GM21576 (cell line): ENCODE measurements around the gene TMEFF2.

Source experiments
- ATAC-seq: cut with Tn5 transposase; IDR thresholded peaks from one replicate; pipeline ENCODE4 v1.9.1; 2021; ENCODE audit warnings: mild to moderate bottlenecking, moderate library complexity; ENCODE audit not compliant: unreplicated experiment

The TMEFF2 gene

GRCh38 chr2:192194866-192195547 is at the start of gene TMEFF2:
TMEFF2 (minus strand) TSS chr2:192194933; CDS start chr2:192194524, 409 bp downstream.
- ATAC-seq = peak; percentile 38

- ATAC-seq = no peak
Measured at GRCh38 chr2:192243488-192243887, 48.8 kb upstream of the TMEFF2 start.

GRCh38 chr2:192236136-192236535 is 41.4 kb upstream of the TMEFF2 start:
- ATAC-seq = no peak

- no peak for ATAC-seq
Measured at GRCh38 chr2:192230889-192231453, 36.2 kb upstream of the TMEFF2 start.

GRCh38 chr2:192228685-192229084 is 34.0 kb upstream of the TMEFF2 start:
- no peak for ATAC-seq

GRCh38 chr2:192218970-192219369 is 24.2 kb upstream of the TMEFF2 start:
- no peak for ATAC-seq

GRCh38 chr2:192218377-192218776 is 23.6 kb upstream of the TMEFF2 start:
- no peak for ATAC-seq

GRCh38 chr2:192216336-192216735 is 21.6 kb upstream of the TMEFF2 start:
- ATAC-seq = no peak

- no peak for ATAC-seq
Measured at GRCh38 chr2:192215096-192215877, 20.6 kb upstream of the TMEFF2 start.

- no peak for ATAC-seq
Measured at GRCh38 chr2:192208848-192209247, 14.1 kb upstream of the TMEFF2 start.

GRCh38 chr2:192206399-192206798 is 11.7 kb upstream of the TMEFF2 start:
- no peak for ATAC-seq

- ATAC-seq = no peak
Measured at GRCh38 chr2:192203876-192204275, 9.1 kb upstream of the TMEFF2 start.

GRCh38 chr2:192202373-192202772 is 7.6 kb upstream of the TMEFF2 start:
- no peak for ATAC-seq

- ATAC-seq = no peak
Measured at GRCh38 chr2:192201116-192201515, 6.4 kb upstream of the TMEFF2 start.

- no peak for ATAC-seq
Measured at GRCh38 chr2:192197357-192197756, 2.6 kb upstream of the TMEFF2 start.

- no peak for ATAC-seq
Measured at GRCh38 chr2:192196421-192197194, 1.9 kb upstream of the TMEFF2 start.

GRCh38 chr2:192195548-192196418 is 1.1 kb upstream of the TMEFF2 start:
- ATAC-seq = peak; percentile 20

GRCh38 chr2:192194265-192194865 is 368 bp downstream of the TMEFF2 start:
- no peak for ATAC-seq

- ATAC-seq = no peak
Measured at GRCh38 chr2:192190474-192190873, 4.3 kb downstream of the TMEFF2 start.

GRCh38 chr2:192186806-192187205 is 7.9 kb downstream of the TMEFF2 start:
- ATAC-seq = no peak
